ENCODE results near the gene PHLDA2.

PHLDA2 gene

GRCh38 chr11:2896047-2896446 lies 33.2 kb downstream of the PHLDA2 start:
- DNase-seq = no peak

- DNase-seq = no peak
Measured at GRCh38 chr11:2893935-2894334, 35.3 kb downstream of the PHLDA2 start.

- DNase-seq = no peak
Measured at GRCh38 chr11:2892967-2893528, 36.2 kb downstream of the PHLDA2 start.

- peak; percentile 43 to 81 (median 64) for DNase-seq
Measured at GRCh38 chr11:2892215-2892966, 36.8 kb downstream of the PHLDA2 start.

- DNase-seq = peak in 1 of 6 experiments; percentile 22
Measured at GRCh38 chr11:2891326-2892214, 37.6 kb downstream of the PHLDA2 start.

GRCh38 chr11:2890466-2891294 lies 38.5 kb downstream of the PHLDA2 start:
- no peak for DNase-seq

- DNase-seq = no peak
Measured at GRCh38 chr11:2889362-2890273, 39.6 kb downstream of the PHLDA2 start.

- DNase-seq = peak; percentile 53 to 84 (median 76)
Measured at GRCh38 chr11:2888266-2888968, 40.8 kb downstream of the PHLDA2 start.

GRCh38 chr11:2887515-2888195 lies 41.6 kb downstream of the PHLDA2 start:
- DNase-seq = no peak

- DNase-seq = no peak
Measured at GRCh38 chr11:2886936-2887335, 42.3 kb downstream of the PHLDA2 start.

- peak in 3 of 6 experiments; percentile 29 to 49 (median 44) for DNase-seq
Measured at GRCh38 chr11:2886191-2886894, 42.9 kb downstream of the PHLDA2 start.

- DNase-seq = peak; percentile 72 to 88 (median 81)
Measured at GRCh38 chr11:2885678-2886081, 43.5 kb downstream of the PHLDA2 start, which contains the start of gene CDKN1C. Gene CDKN1C, minus strand, starts transcription at chr11:2885775. Its CDS starts 319 bp downstream, at chr11:2885456.

GRCh38 chr11:2885017-2885677 lies 44.1 kb downstream of the PHLDA2 start:
- peak in 2 of 6 experiments; percentile 32 to 55 for DNase-seq

GRCh38 chr11:2883979-2884815 lies 45.0 kb downstream of the PHLDA2 start:
- DNase-seq = peak in 1 of 6 experiments; percentile 8

- DNase-seq = peak in 1 of 6 experiments; percentile 12
Measured at GRCh38 chr11:2883640-2883978, 45.6 kb downstream of the PHLDA2 start.

GRCh38 chr11:2882396-2883110 lies 46.7 kb downstream of the PHLDA2 start:
- DNase-seq = no peak

GRCh38 chr11:2881981-2882375 lies 47.2 kb downstream of the PHLDA2 start:
- DNase-seq = no peak
